Measurements from ENCODE around the gene SERPINB7. TPM values are rescaled to one million over a fixed set of nuclear protein-coding genes. Genes with fewer than 3 reads are reported as not detected.

SERPINB7 gene
- total and polyA plus RNA-seq, 2 of the 8 experiments (the other 6 are each of a cell fraction or from before 2014, with no cell fraction given), result not detected

GRCh38 chr18:63731215-63731614 is 44.0 kb upstream of the SERPINB7 start:
- no peak overlapping the region for H2AK5ac ChIP-seq (ENCODE audit: low read depth, low read length)
- H3K4me3 ChIP-seq (ENCODE audit: extremely low read depth in 1 of 4, insufficient read depth in 2 of 4, low read depth in 3 of 4, low read length in 4 of 4), result no peak overlapping the region
- H2BK120ac ChIP-seq (replicated peaks; ENCODE audit: low read depth, low read length), result no peak overlapping the region
- no peak overlapping the region for H2BK15ac ChIP-seq (ENCODE audit: low read length)
- no peaks in the 10 kb centered on the region for H3K36me3 ChIP-seq (ENCODE audit: control insufficient read depth in 2 of 4, insufficient read depth in 4 of 4, low read length in 3 of 4)
- H3K18ac ChIP-seq (ENCODE audit: extremely low read depth, low read length), result no peak overlapping the region
- no peak overlapping the region for H3K27ac ChIP-seq (ENCODE audit: low read depth, low read length)
- 93% methylated on average over 3 of the region's 3 CpGs; no CpG with 5 or more reads in 1 of the 2 experiments for WGBS, 2 experiments (ENCODE audit: extremely low coverage in 1 of 2, insufficient coverage in 1 of 2, insufficient read length in 1 of 2, insufficient replicate concordance in 2 of 2, low coverage in 1 of 2, low lambda C conversion rate in 2 of 2, missing lambda C conversion rate in 1 of 2)
- DNase-seq (ENCODE audit: low read depth in 1 of 2, low spot score in 2 of 2), result no peak
- H4K5ac ChIP-seq (ENCODE audit: insufficient read length, low read depth, low read length), result no peak overlapping the region
- no peak overlapping the region for H2BK5ac ChIP-seq (ENCODE audit: low read depth, low read length)
- no peaks in the 10 kb centered on the region for H4K20me1 ChIP-seq (replicated peaks in 1 of 2; ENCODE audit: control insufficient read depth in 1 of 2, insufficient read depth in 2 of 2, low read length in 2 of 2)
- H3K79me2 ChIP-seq (ENCODE audit: control insufficient read depth in 1 of 2, insufficient read depth in 2 of 2, low read length in 2 of 2), result no peaks in the 10 kb centered on the region
- H3K56ac ChIP-seq (replicated peaks; ENCODE audit: insufficient read length, low read depth, low read length), result no peak overlapping the region
- peak overlapping the region; percentile 21; the same call in 1 of the 2 replicates for H2AFZ ChIP-seq (ENCODE audit: low read length)
- ChIA-PET CTCF (ENCODE audit: partially characterized antibody) (interaction anchor here (1.2 to 1.6 kb wide), 3 partner anchors 11 to 213 kb away, joined by 4 to 7 read pairs (median 4); no protein-coding TSS in a partner anchor), POLR2A (ENCODE audit: partially characterized antibody) (no interaction called here)
- FAIRE-seq, result no peak
- H3K23ac ChIP-seq (ENCODE audit: insufficient read length), result no peak overlapping the region
- H3K4me1 ChIP-seq (replicated peaks in 1 of 4; ENCODE audit: control insufficient read depth in 3 of 4, insufficient read depth in 4 of 4, low read length in 3 of 4), result no peaks in the 10 kb centered on the region
- H3K9ac ChIP-seq (replicated peaks in 1 of 4; ENCODE audit: extremely low read depth in 1 of 4, low read depth in 3 of 4, low read length in 3 of 4), result no peak overlapping the region
- H3K14ac ChIP-seq (ENCODE audit: insufficient read length), result no peak overlapping the region
- H3K79me1 ChIP-seq (ENCODE audit: low read depth, low read length), result no peaks in the 10 kb centered on the region
- H2BK20ac ChIP-seq (ENCODE audit: low read length), result no peak overlapping the region
- H4K91ac ChIP-seq (replicated peaks; ENCODE audit: insufficient read length, low read length), result no peak overlapping the region
- no peaks in the 10 kb centered on the region for H3K9me3 ChIP-seq (ENCODE audit: insufficient read depth in 2 of 2, low read depth in 1 of 2, low read length in 1 of 2)
- no peak overlapping the region for H3K4me2 ChIP-seq (ENCODE audit: insufficient read depth in 1 of 2, low read depth in 2 of 2, low read length in 2 of 2)
- H4K8ac ChIP-seq (ENCODE audit: extremely low read depth, insufficient read depth, low read length), result no peak overlapping the region
- H3K4ac ChIP-seq (replicated peaks; ENCODE audit: insufficient read length, low read depth, low read length), result no peak overlapping the region
- no peaks in the 10 kb centered on the region for H3K27me3 ChIP-seq (replicated peaks in 1 of 4; ENCODE audit: control insufficient read depth in 3 of 4, extremely low read depth in 1 of 4, insufficient read depth in 3 of 4, low read length in 3 of 4)
- H2BK12ac ChIP-seq (ENCODE audit: low read depth, low read length), result no peak overlapping the region
- no peaks in the 10 kb centered on the region for H3K23me2 ChIP-seq (ENCODE audit: low read depth, low read length)
- TF ChIP-seq KDM4A (IDR thresholded peaks at IDR 0.05; ENCODE audit: low read depth, low read length, severe bottlenecking), result no peak
- no peak for TF ChIP-seq KDM1A (IDR thresholded peaks at IDR 0.05; ENCODE audit: borderline replicate concordance, low read length)
- no peak for TF ChIP-seq CEBPB (IDR thresholded peaks at IDR 0.05; ENCODE audit: low read depth, low read length)

All from H1 (cell line).